OCI-LY3 (cell line): ENCODE measurements around the gene RBM17.

Experiments
- H2AFZ ChIP-seq: fragments of 200-600, 300-600 bp; shearing (Covaris generic); 2 replicates; pipeline ENCODE4 v1.6.0; 2014; ENCODE audit warnings: antibody characterized with exemption, low read depth, low read length
- H3K27ac ChIP-seq: fragments of 200-600, 300-600 bp; sonication (generic); 2 replicates; pipeline ENCODE4 v1.5.1; 2014; ENCODE audit warnings: mild to moderate bottlenecking, low read length, moderate library complexity, mixed read lengths
- H3K27me3 ChIP-seq: fragments of 200-600, 300-600 bp; sonication (generic); 2 replicates; pipeline ENCODE4 v1.6.1; 2014; ENCODE audit warnings: low read depth, low read length, mixed read lengths
- H3K36me3 ChIP-seq: fragments of 200-600, 300-600 bp; sonication (generic); replicated peaks from 2 replicates; pipeline ENCODE3; 2014; ENCODE audit warnings: low read depth, low read length, mixed read lengths
- H3K4me1 ChIP-seq: fragments of 300-600, 200-600 bp; sonication (generic); 2 replicates; pipeline ENCODE4 v1.6.1; 2014; ENCODE audit warnings: low read length, mixed read lengths
- H3K4me2 ChIP-seq: fragments of 200-600, 300-600 bp; sonication (generic); 2 replicates; pipeline ENCODE4 v1.6.1; 2014; ENCODE audit warnings: low read length, mixed read lengths
- H3K4me3 ChIP-seq: fragments of 300-600, 200-600 bp; sonication (generic); 2 replicates; pipeline ENCODE4 v1.5.1; 2014; ENCODE audit warnings: antibody characterized with exemption, mild to moderate bottlenecking, low read length, moderate library complexity
- H3K79me2 ChIP-seq: fragments of 300-600, 200-600 bp; shearing (Covaris generic); 2 replicates; pipeline ENCODE4 v1.6.1; 2014; ENCODE audit warnings: mild to moderate bottlenecking, low read length, mixed read lengths
- H3K9ac ChIP-seq: fragments of 300-600, 200-600 bp; shearing (Covaris generic); 2 replicates; pipeline ENCODE4 v1.6.0; 2014; ENCODE audit warnings: mild to moderate bottlenecking, low read length, moderate library complexity
- H3K9me3 ChIP-seq: fragments of 200-600, 300-600 bp; shearing (Covaris generic); 2 replicates; pipeline ENCODE4 v1.6.1; 2014; ENCODE audit warnings: low read length, mixed read lengths; ENCODE audit not compliant: insufficient read depth
- H4K20me1 ChIP-seq: fragments of 200-600, 300-600 bp; sonication (generic); 2 replicates; pipeline ENCODE4 v1.6.1; 2016; ENCODE audit warnings: low read length, mixed read lengths; ENCODE audit not compliant: insufficient read depth
- CTCF ChIP-seq: fragments of 200-600, 300-600 bp; sonication (generic); IDR thresholded peaks from 2 replicates; pipeline ENCODE4 v1.5.1; 2014; ENCODE audit warnings: antibody characterized with exemption, low read length, low read depth
- EZH2phosphoT487 ChIP-seq: fragments of 200-600 bp; shearing (Covaris generic); IDR thresholded peaks from 2 replicates; pipeline ENCODE4 v1.6.1; 2018; ENCODE audit warnings: antibody characterized with exemption, mixed run types, low read depth

The RBM17 gene

GRCh38 chr10:6136215-6137201 lies 47.7 kb downstream of the RBM17 start:
- H3K27ac ChIP-seq: no peak overlapping the region
- peaks cover 38% of the 10 kb centered on the region for H3K27me3 ChIP-seq

GRCh38 chr10:6138456-6138855 lies 49.6 kb downstream of the RBM17 start:
- Histone ChIP-seq H3K9ac (no peak overlapping the region), H4K20me1 (no peaks in the 10 kb centered on the region), H3K27me3 (peaks cover 41% of the 10 kb centered on the region), H3K36me3 (no peaks in the 10 kb centered on the region), H3K4me1 (peaks cover 48% of the 10 kb centered on the region), H2AFZ (no peak overlapping the region), H3K4me2 (no peak overlapping the region), H3K4me3 (no peak overlapping the region), H3K27ac (no peak overlapping the region), H3K9me3 (no peaks in the 10 kb centered on the region), H3K79me2 (no peaks in the 10 kb centered on the region)
- no peak for TF ChIP-seq EZH2phosphoT487
- no peak for TF ChIP-seq CTCF

More at GRCh38 chr10:6136215-6137201, 47.7 kb downstream of the RBM17 start:
- no peaks in the 10 kb centered on the region for H3K9me3 ChIP-seq
- H4K20me1 ChIP-seq: no peaks in the 10 kb centered on the region
- H3K9ac ChIP-seq: peak overlapping the region; percentile 37; the same call in 1 of the 2 replicates
- no peaks in the 10 kb centered on the region for H3K79me2 ChIP-seq
- TF ChIP-seq EZH2phosphoT487 (no peak), CTCF (peak; percentile 34; the same call in 1 of the 2 replicates)
- H3K36me3 ChIP-seq: no peaks in the 10 kb centered on the region
- 0 out of 2 replicates have a peak overlapping the region, but pooled peaks have one; percentile 0 for H2AFZ ChIP-seq
- peak overlapping the region; percentile 95 for H3K4me2 ChIP-seq
- peak overlapping the region; percentile 73 for H3K4me3 ChIP-seq
- H3K4me1 ChIP-seq: peaks cover 39% of the 10 kb centered on the region

- Histone ChIP-seq H3K27me3 (peaks cover 41% of the 10 kb centered on the region), H3K9ac (no peak overlapping the region), H3K4me1 (peaks cover 48% of the 10 kb centered on the region), H3K27ac (no peak overlapping the region), H3K4me3 (no peak overlapping the region), H3K79me2 (no peaks in the 10 kb centered on the region), H3K4me2 (no peak overlapping the region), H4K20me1 (no peaks in the 10 kb centered on the region), H3K9me3 (no peaks in the 10 kb centered on the region), H2AFZ (no peak overlapping the region), H3K36me3 (no peaks in the 10 kb centered on the region)
- TF ChIP-seq CTCF (no peak), EZH2phosphoT487 (no peak)
Observed at GRCh38 chr10:6139470-6139869, 50.6 kb downstream of the RBM17 start.

GRCh38 chr10:6140141-6140841 lies 51.5 kb downstream of the RBM17 start:
- Histone ChIP-seq H3K9me3 (no peaks in the 10 kb centered on the region), H3K9ac (no peak overlapping the region), H4K20me1 (no peaks in the 10 kb centered on the region), H3K79me2 (peaks cover 6% of the 10 kb centered on the region; the same call in 1 of the 2 replicates), H3K27me3 (peaks cover 41% of the 10 kb centered on the region), H3K27ac (no peak overlapping the region), H3K36me3 (no peaks in the 10 kb centered on the region), H3K4me3 (peak overlapping the region; percentile 80), H2AFZ (no peak overlapping the region), H3K4me1 (peaks cover 42% of the 10 kb centered on the region), H3K4me2 (peak overlapping the region; percentile 99)
- TF ChIP-seq CTCF (no peak), EZH2phosphoT487 (no peak)
